H1 (cell line): Measurements from ENCODE around the gene CAMK2G. TPM values are rescaled to one million over a fixed set of nuclear protein-coding genes. Genes with fewer than 3 reads are reported as not detected.
A peak's percentile ranks its signal among the peaks of the same experiment; 100 is the strongest.

ENCODE experiments used
- CTCF ChIA-PET: fragments of 300-600 bp; sonication (Branson Sonifier 250); formaldehyde crosslinking; loops from one replicate; lab custom pipeline; 2021; ENCODE audit not compliant: partially characterized antibody; lab: Charles Lee
- POLR2A ChIA-PET: fragments of 300-600 bp; sonication (Branson Sonifier 250); formaldehyde crosslinking; loops from one replicate; lab custom pipeline; 2021; ENCODE audit warnings: inconsistent platforms; ENCODE audit not compliant: partially characterized antibody; lab: Charles Lee
- DNase-seq, 2 experiments: peaks; one replicate each; pipeline versions ENCODE4 v3.0.0 to v3.0.0-alpha.2; 2010 to 2022; ENCODE audit warnings: low spot score in 2 of 2, low read depth in 1 of 2, mixed read lengths in 1 of 2
- FAIRE-seq: peaks from 2 replicates; lab custom pipeline; 2011; peaks lifted over from hg19 to GRCh38; lab: Jason Lieb, UNC
- H2AFZ ChIP-seq: 2 replicates; pipeline ENCODE4 v1.8.1; 2012; ENCODE audit warnings: low read length, inconsistent platforms
- H2AK5ac ChIP-seq: 2 replicates; pipeline ENCODE4 v1.6.1; 2013; ENCODE audit warnings: low read depth, low read length
- H2BK120ac ChIP-seq: replicated peaks from 2 replicates; pipeline ENCODE3; 2013; ENCODE audit warnings: low read depth, low read length, inconsistent platforms
- H2BK12ac ChIP-seq: 2 replicates; pipeline ENCODE4 v1.6.1; 2013; ENCODE audit warnings: low read depth, low read length
- H2BK15ac ChIP-seq: 2 replicates; pipeline ENCODE4 v1.6.1; 2013; ENCODE audit warnings: low read length
- H2BK20ac ChIP-seq: 2 replicates; pipeline ENCODE4 v1.6.1; 2013; ENCODE audit warnings: low read length
- H2BK5ac ChIP-seq: 2 replicates; pipeline ENCODE4 v1.6.1; 2013; ENCODE audit warnings: low read depth, low read length
- H3K14ac ChIP-seq: 2 replicates; pipeline ENCODE4 v1.6.1; 2013; ENCODE audit warnings: inconsistent platforms; ENCODE audit not compliant: insufficient read length
- H3K18ac ChIP-seq: 2 replicates; pipeline ENCODE4 v1.6.1; 2013; ENCODE audit warnings: low read length; ENCODE audit errors: extremely low read depth
- H3K23ac ChIP-seq: 2 replicates; pipeline ENCODE4 v1.6.1; 2013; ENCODE audit warnings: inconsistent platforms; ENCODE audit not compliant: insufficient read length
- H3K23me2 ChIP-seq: 2 replicates; pipeline ENCODE4 v1.6.1; 2013; ENCODE audit warnings: low read depth, low read length
- H3K27ac ChIP-seq: 2 replicates; pipeline ENCODE4 v1.6.1; 2011; ENCODE audit warnings: low read depth, low read length, inconsistent platforms
- H3K27me3 ChIP-seq, 4 experiments: replicated peaks in 1 of 4; 1 replicate in 1 of 4; 2 replicates in 3 of 4; pipeline versions ENCODE4 v1.6.1 to v1.8.1; 2011 to 2013; ENCODE audit warnings: low read length in 3 of 4, mild to moderate bottlenecking in 3 of 4, inconsistent platforms in 2 of 4, mixed read lengths in 2 of 4, moderate library complexity in 1 of 4; ENCODE audit not compliant: control insufficient read depth in 3 of 4, insufficient read depth in 3 of 4; ENCODE audit errors: extremely low read depth in 1 of 4
- H3K36me3 ChIP-seq, 4 experiments: 2 replicates each; pipeline versions ENCODE4 v1.6.1 to v1.8.1; 2011 to 2013; ENCODE audit warnings: mild to moderate bottlenecking in 4 of 4, low read length in 3 of 4, moderate library complexity in 2 of 4, control low read depth in 1 of 4, inconsistent platforms in 1 of 4; ENCODE audit not compliant: insufficient read depth in 4 of 4, control insufficient read depth in 2 of 4
- H3K4ac ChIP-seq: replicated peaks from 2 replicates; pipeline ENCODE3; 2013; ENCODE audit warnings: low read length, low read depth, mixed read lengths, inconsistent platforms; ENCODE audit not compliant: insufficient read length
- H3K4me1 ChIP-seq, 4 experiments: replicated peaks in 1 of 4; 1 replicate in 1 of 4; 2 replicates in 3 of 4; pipeline versions ENCODE4 v1.6.1 to v1.8.1; 2011 to 2013; ENCODE audit warnings: low read length in 3 of 4, inconsistent platforms in 2 of 4, mixed read lengths in 1 of 4; ENCODE audit not compliant: insufficient read depth in 4 of 4, control insufficient read depth in 3 of 4
- H3K4me2 ChIP-seq, 2 experiments: 2 replicates each; pipeline versions ENCODE4 v1.6.1 to v1.8.1; 2011 to 2013; ENCODE audit warnings: low read depth in 2 of 2, low read length in 2 of 2, control low read depth in 1 of 2, inconsistent platforms in 1 of 2, mild to moderate bottlenecking in 1 of 2; ENCODE audit not compliant: insufficient read depth in 1 of 2
- H3K4me3 ChIP-seq, 4 experiments: fragments of 200-600, 300-600 bp in 1 of 4; sonication (generic), shearing (Covaris generic), sonication (Bioruptor Twin) in 1 of 4; 2 replicates each; pipeline versions ENCODE4 v1.5.1 to v1.8.1; 2011 to 2016; ENCODE audit warnings: low read length in 4 of 4, low read depth in 3 of 4, control low read depth in 2 of 4, inconsistent platforms in 2 of 4, mild to moderate bottlenecking in 2 of 4, mixed read lengths in 1 of 4, moderate library complexity in 1 of 4; ENCODE audit not compliant: insufficient read depth in 2 of 4; ENCODE audit errors: extremely low read depth in 1 of 4
- H3K56ac ChIP-seq: replicated peaks from 2 replicates; pipeline ENCODE3; 2013; ENCODE audit warnings: low read depth, mild to moderate bottlenecking, mixed read lengths, low read length, inconsistent platforms; ENCODE audit not compliant: insufficient read length
- H3K79me1 ChIP-seq: 2 replicates; pipeline ENCODE4 v1.6.1; 2013; ENCODE audit warnings: low read depth, low read length, control low read depth
- H3K79me2 ChIP-seq, 2 experiments: 2 replicates each; pipeline versions ENCODE4 v1.6.1 to v1.8.1; 2012 to 2013; ENCODE audit warnings: low read length in 2 of 2, mild to moderate bottlenecking in 2 of 2, inconsistent platforms in 1 of 2; ENCODE audit not compliant: insufficient read depth in 2 of 2, control insufficient read depth in 1 of 2
- H3K9ac ChIP-seq, 4 experiments: replicated peaks in 1 of 4; 1 replicate in 1 of 4; 2 replicates in 3 of 4; pipeline versions ENCODE4 v1.6.1 to v1.8.1; 2011 to 2013; ENCODE audit warnings: low read depth in 3 of 4, low read length in 3 of 4, control low read depth in 2 of 4, mild to moderate bottlenecking in 2 of 4, moderate library complexity in 2 of 4, inconsistent platforms in 1 of 4; ENCODE audit errors: extremely low read depth in 1 of 4
- H3K9me3 ChIP-seq, 2 experiments: 2 replicates each; pipeline versions ENCODE4 v1.6.1 to v1.8.1; 2012 to 2013; ENCODE audit warnings: mild to moderate bottlenecking in 2 of 2, moderate library complexity in 2 of 2, control low read depth in 1 of 2, inconsistent platforms in 1 of 2, low read depth in 1 of 2, low read length in 1 of 2, mixed read lengths in 1 of 2; ENCODE audit not compliant: insufficient read depth in 2 of 2
- H4K20me1 ChIP-seq, 2 experiments: replicated peaks in 1 of 2; 2 replicates each; pipeline versions ENCODE3 to v1.8.1; 2011 to 2013; ENCODE audit warnings: inconsistent platforms in 2 of 2, low read length in 2 of 2, mild to moderate bottlenecking in 1 of 2; ENCODE audit not compliant: insufficient read depth in 2 of 2, control insufficient read depth in 1 of 2
- H4K5ac ChIP-seq: 2 replicates; pipeline ENCODE4 v1.6.1; 2013; ENCODE audit warnings: low read length, low read depth, mixed read lengths, inconsistent platforms; ENCODE audit not compliant: insufficient read length
- H4K8ac ChIP-seq: 2 replicates; pipeline ENCODE4 v1.8.0; 2013; ENCODE audit warnings: mild to moderate bottlenecking, moderate library complexity, low read length, inconsistent platforms; ENCODE audit not compliant: insufficient read depth; ENCODE audit errors: extremely low read depth
- H4K91ac ChIP-seq: replicated peaks from 2 replicates; pipeline ENCODE3; 2013; ENCODE audit warnings: low read length, mixed read lengths, inconsistent platforms; ENCODE audit not compliant: insufficient read length
- EGR1 ChIP-seq: IDR thresholded peaks from 2 replicates; pipeline ENCODE4 v1.6.1; 2011; ENCODE audit warnings: low read depth, low read length, borderline replicate concordance
- JUND ChIP-seq: IDR thresholded peaks from 2 replicates; pipeline ENCODE4 v1.6.1; 2011; ENCODE audit warnings: mild to moderate bottlenecking, improper control_type of control experiment, low read length
- KDM5A ChIP-seq: fragments of 200-600 bp; IDR thresholded peaks from 2 replicates; pipeline ENCODE4 v1.7.1; 2012; ENCODE audit warnings: mild to moderate bottlenecking, low read length, inconsistent platforms, mixed read lengths
- POLR2A ChIP-seq, 2 experiments: IDR thresholded peaks; 1 replicate in 1 of 2; 2 replicates in 1 of 2; pipeline ENCODE4 v1.6.1; 2011; ENCODE audit warnings: low read depth in 2 of 2, low read length in 2 of 2, mild to moderate bottlenecking in 2 of 2; ENCODE audit errors: control extremely low read depth in 1 of 2
- SIRT6 ChIP-seq: IDR thresholded peaks from one replicate; pipeline ENCODE4 v1.7.1; 2012; ENCODE audit warnings: low read length, inconsistent platforms
- SP1 ChIP-seq: IDR thresholded peaks from 2 replicates; pipeline ENCODE4 v1.6.1; 2011; ENCODE audit warnings: low read depth, low read length
- SP2 ChIP-seq: IDR thresholded peaks from 2 replicates; pipeline ENCODE4 v1.6.1; 2012; ENCODE audit warnings: mild to moderate bottlenecking, low read length, inconsistent platforms
- YY1 ChIP-seq: IDR thresholded peaks from 2 replicates; pipeline ENCODE4 v1.6.1; 2011; ENCODE audit warnings: low read depth, mild to moderate bottlenecking, low read length
- WGBS, 2 experiments: shearing (Covaris generic) in 1 of 2; methylation state at CpG; one replicate each; pipeline versions ENCODE4 v1.1.6 to v1.1.7; 2013 to 2015; ENCODE audit warnings: low lambda C conversion rate in 2 of 2, mixed read lengths in 2 of 2, inconsistent platforms in 1 of 2, low coverage in 1 of 2, missing lambda C conversion rate in 1 of 2; ENCODE audit not compliant: insufficient replicate concordance in 2 of 2, insufficient coverage in 1 of 2, insufficient read length in 1 of 2; ENCODE audit errors: extremely low coverage in 1 of 2, missing lambda C conversion rate in 1 of 2; 5-methylcytosine and 5-hydroxymethylcytosine counted together
- polyA plus RNA-seq, 7 experiments: library from polyadenylated mRNA; depleted of rRNA in 3 of 7; stranded (reverse) in 5 of 7; unstranded in 2 of 7; fragments of >200 nt in 5 of 7; fragments of 200-250 nt in 2 of 7; gene quantifications; 1 replicate in 5 of 7; 2 replicates in 1 of 7; 4 replicates in 1 of 7; pipeline versions ENCODE4 v1.2.1 to v1.2.3, GENCODE V29; 2011 to 2013; ENCODE audit warnings: missing spikeins in 2 of 7, mixed read lengths in 2 of 7
- total RNA-seq: library from RNA; stranded (reverse); fragmentation: NEBNext Ultra II Directional; extraction: Animal tissue kit (Norgen Biotek cat#: 25700); gene quantifications from 2 replicates; pipeline ENCODE4 v1.2.1, GENCODE V29; 2021
- TF ChIP-seq, protein P1 (sequence below): IDR thresholded peaks from 2 replicates; pipeline ENCODE4 v1.6.1; 2012; ENCODE audit warnings: low read length, inconsistent platforms
- TF ChIP-seq, protein P2 (sequence below): IDR thresholded peaks from 2 replicates; pipeline ENCODE4 v1.6.1; 2011; ENCODE audit warnings: low read depth, mild to moderate bottlenecking, low read length; ENCODE audit not compliant: insufficient read depth

CAMK2G gene
- total and polyA plus RNA-seq, 2 of the 8 experiments (the other 6 are each of a cell fraction or from before 2014, with no cell fraction given) = 28.9 to 31.7 TPM

GRCh38 chr10:73887294-73888039, 13.1 kb upstream of the CAMK2G start:
- Histone ChIP-seq H3K56ac (no peak overlapping the region), H2BK15ac (peak overlapping the region; percentile 29; the same call in 1 of the 2 replicates), H3K27ac (no peak overlapping the region), H3K4me2 (no peak overlapping the region), H3K79me1 (no peaks in the 10 kb centered on the region), H2BK12ac (peak overlapping the region; percentile 39; the same call in 1 of the 2 replicates), H4K8ac (no peak overlapping the region), H3K4me1 (peaks cover 1 to 9% (median 5%) of the 10 kb centered on the region in 4 experiments; a peak in 5 of 7 replicates), H3K9ac (no peak overlapping the region), H3K27me3 (no peaks in the 10 kb centered on the region), H2AFZ (no peak overlapping the region), H4K20me1 (no peaks in the 10 kb centered on the region), H3K79me2 (no peaks in the 10 kb centered on the region), H3K23me2 (no peaks in the 10 kb centered on the region), H4K91ac (peak overlapping the region; percentile 2), H2AK5ac (0 out of 2 replicates have a peak overlapping the region, but pooled peaks have one; percentile 17), H2BK20ac (peak overlapping the region; percentile 61; the same call in 1 of the 2 replicates), H3K4me3 (no peak overlapping the region), H3K9me3 (no peaks in the 10 kb centered on the region), H2BK5ac (peak overlapping the region; percentile 81), H2BK120ac (no peak overlapping the region), H3K23ac (no peak overlapping the region), H4K5ac (no peak overlapping the region), H3K36me3 (no peaks in the 10 kb centered on the region), H3K18ac (no peak overlapping the region; the same call in none of the 2 replicates), H3K4ac (no peak overlapping the region), H3K14ac (no peak overlapping the region)
- no peak for DNase-seq
- no peak for FAIRE-seq
- ChIA-PET CTCF (interaction anchor here (0.8 to 27.0 kb wide), 39 partner anchors 8 to 236 kb away, joined by 3 to 681 read pairs (median 6); no protein-coding TSS in a partner anchor), POLR2A (interaction anchor here (0.6 to 3.9 kb wide), 11 partner anchors 12 to 289 kb away, joined by 3 to 29 read pairs (median 4); partner anchors contain the start of gene PLAU)
- 81% methylated on average over 12 of the region's 12 CpGs; no CpG with 5 or more reads in 1 of the 2 experiments for WGBS, 2 experiments
- TF ChIP-seq SP1 (no peak), SIRT6 (no peak), JUND (no peak), EGR1 (no peak), SP2 (no peak), POLR2A (IDR thresholded peaks at IDR 0.05; ENCODE audit: control extremely low read depth in 1 of 2, low read depth in 2 of 2, low read length in 2 of 2) (no peak), KDM5A (no peak), YY1 (no peak)
- TF ChIP-seq, protein P1, sequence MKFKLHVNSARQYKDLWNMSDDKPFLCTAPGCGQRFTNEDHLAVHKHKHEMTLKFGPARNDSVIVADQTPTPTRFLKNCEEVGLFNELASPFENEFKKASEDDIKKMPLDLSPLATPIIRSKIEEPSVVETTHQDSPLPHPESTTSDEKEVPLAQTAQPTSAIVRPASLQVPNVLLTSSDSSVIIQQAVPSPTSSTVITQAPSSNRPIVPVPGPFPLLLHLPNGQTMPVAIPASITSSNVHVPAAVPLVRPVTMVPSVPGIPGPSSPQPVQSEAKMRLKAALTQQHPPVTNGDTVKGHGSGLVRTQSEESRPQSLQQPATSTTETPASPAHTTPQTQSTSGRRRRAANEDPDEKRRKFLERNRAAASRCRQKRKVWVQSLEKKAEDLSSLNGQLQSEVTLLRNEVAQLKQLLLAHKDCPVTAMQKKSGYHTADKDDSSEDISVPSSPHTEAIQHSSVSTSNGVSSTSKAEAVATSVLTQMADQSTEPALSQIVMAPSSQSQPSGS = no peak
- TF ChIP-seq, protein P2, sequence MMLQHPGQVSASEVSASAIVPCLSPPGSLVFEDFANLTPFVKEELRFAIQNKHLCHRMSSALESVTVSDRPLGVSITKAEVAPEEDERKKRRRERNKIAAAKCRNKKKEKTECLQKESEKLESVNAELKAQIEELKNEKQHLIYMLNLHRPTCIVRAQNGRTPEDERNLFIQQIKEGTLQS = no peak
